ENCODE data around the gene SPINK2.
A peak's percentile ranks its signal among the peaks of the same experiment; 100 is the strongest.

The SPINK2 gene

GRCh38 chr4:56803471-56803870, 18.0 kb downstream of the SPINK2 start:
- Histone ChIP-seq H3K9ac (ENCODE audit: low read depth in 1 of 2, low read length in 2 of 2) (no peak overlapping the region), H3K4me1 (ENCODE audit: control insufficient read depth in 2 of 2, insufficient read depth in 2 of 2, low read length in 2 of 2) (peaks cover 0 to 5% of the 10 kb centered on the region in 2 donors)

GRCh38 chr4:56799824-56800756, 21.4 kb downstream of the SPINK2 start:
- Histone ChIP-seq H3K36me3 (ENCODE audit: control insufficient read depth in 2 of 2, insufficient read depth in 2 of 2, low read length in 2 of 2) (no peaks in the 10 kb centered on the region), H3K4me3 (ENCODE audit: low read length in 2 of 2) (peak overlapping the region; percentile 81 to 98), H3K9me3 (ENCODE audit: control insufficient read depth in 2 of 2, low read length in 2 of 2) (no peaks in the 10 kb centered on the region), H3K27me3 (ENCODE audit: control insufficient read depth in 2 of 2, insufficient read depth in 2 of 2, low read length in 2 of 2) (no peaks in the 10 kb centered on the region), H3K4me1 (ENCODE audit: control insufficient read depth in 2 of 2, insufficient read depth in 2 of 2, low read length in 2 of 2) (peaks cover 0 to 5% of the 10 kb centered on the region in 2 donors), H3K27ac (ENCODE audit: low read depth in 2 of 2, low read length in 2 of 2) (peak overlapping the region; percentile 35 to 56), H3K9ac (ENCODE audit: low read depth in 1 of 2, low read length in 2 of 2) (peak overlapping the region; percentile 71 to 90)

More at GRCh38 chr4:56803471-56803870, 18.0 kb downstream of the SPINK2 start:
- Histone ChIP-seq H3K27ac (ENCODE audit: low read depth in 2 of 2, low read length in 2 of 2) (no peak overlapping the region), H3K9me3 (ENCODE audit: control insufficient read depth in 2 of 2, low read length in 2 of 2) (no peaks in the 10 kb centered on the region), H3K36me3 (ENCODE audit: control insufficient read depth in 2 of 2, insufficient read depth in 2 of 2, low read length in 2 of 2) (no peaks in the 10 kb centered on the region), H3K27me3 (ENCODE audit: control insufficient read depth in 2 of 2, insufficient read depth in 2 of 2, low read length in 2 of 2) (no peaks in the 10 kb centered on the region), H3K4me3 (ENCODE audit: low read length in 2 of 2) (no peak overlapping the region)

- Histone ChIP-seq H3K4me3 (ENCODE audit: low read length in 2 of 2) (peak overlapping the region in 1 of 2 donors; percentile 98), H3K9me3 (ENCODE audit: control insufficient read depth in 2 of 2, low read length in 2 of 2) (no peaks in the 10 kb centered on the region), H3K4me1 (ENCODE audit: control insufficient read depth in 2 of 2, insufficient read depth in 2 of 2, low read length in 2 of 2) (peaks cover 0 to 5% of the 10 kb centered on the region in 2 donors), H3K36me3 (ENCODE audit: control insufficient read depth in 2 of 2, insufficient read depth in 2 of 2, low read length in 2 of 2) (no peaks in the 10 kb centered on the region), H3K27ac (ENCODE audit: low read depth in 2 of 2, low read length in 2 of 2) (peak overlapping the region in 1 of 2 donors; percentile 35), H3K27me3 (ENCODE audit: control insufficient read depth in 2 of 2, insufficient read depth in 2 of 2, low read length in 2 of 2) (no peaks in the 10 kb centered on the region), H3K9ac (ENCODE audit: low read depth in 1 of 2, low read length in 2 of 2) (peak overlapping the region; percentile 71 to 90)
Measured at GRCh38 chr4:56799161-56799759, 22.2 kb downstream of the SPINK2 start.

- no peak overlapping the region for H3K4me3 ChIP-seq (ENCODE audit: low read length in 2 of 2)
- H3K9ac ChIP-seq (ENCODE audit: low read depth in 1 of 2, low read length in 2 of 2) = no peak overlapping the region
- H3K4me1 ChIP-seq (ENCODE audit: control insufficient read depth in 2 of 2, insufficient read depth in 2 of 2, low read length in 2 of 2) = peaks cover 0 to 5% of the 10 kb centered on the region in 2 donors
- H3K27ac ChIP-seq (ENCODE audit: low read depth in 2 of 2, low read length in 2 of 2) = no peak overlapping the region
- no peaks in the 10 kb centered on the region for H3K27me3 ChIP-seq (ENCODE audit: control insufficient read depth in 2 of 2, insufficient read depth in 2 of 2, low read length in 2 of 2)
- H3K9me3 ChIP-seq (ENCODE audit: control insufficient read depth in 2 of 2, low read length in 2 of 2) = no peaks in the 10 kb centered on the region
- no peaks in the 10 kb centered on the region for H3K36me3 ChIP-seq (ENCODE audit: control insufficient read depth in 2 of 2, insufficient read depth in 2 of 2, low read length in 2 of 2)
Measured at GRCh38 chr4:56796211-56796610, 25.3 kb downstream of the SPINK2 start.

GRCh38 chr4:56791316-56791715, 30.2 kb downstream of the SPINK2 start:
- H3K4me1 ChIP-seq (ENCODE audit: control insufficient read depth in 2 of 2, insufficient read depth in 2 of 2, low read length in 2 of 2) = peaks cover 7 to 14% of the 10 kb centered on the region in 2 donors
- H3K27me3 ChIP-seq (ENCODE audit: control insufficient read depth in 2 of 2, insufficient read depth in 2 of 2, low read length in 2 of 2) = no peaks in the 10 kb centered on the region
- H3K9me3 ChIP-seq (ENCODE audit: control insufficient read depth in 2 of 2, low read length in 2 of 2) = no peaks in the 10 kb centered on the region
- H3K9ac ChIP-seq (ENCODE audit: low read depth in 1 of 2, low read length in 2 of 2) = no peak overlapping the region
- H3K27ac ChIP-seq (ENCODE audit: low read depth in 2 of 2, low read length in 2 of 2) = no peak overlapping the region
- no peaks in the 10 kb centered on the region for H3K36me3 ChIP-seq (ENCODE audit: control insufficient read depth in 2 of 2, insufficient read depth in 2 of 2, low read length in 2 of 2)
- H3K4me3 ChIP-seq (ENCODE audit: low read length in 2 of 2) = no peak overlapping the region

- no peak overlapping the region for H3K4me3 ChIP-seq (ENCODE audit: low read length in 2 of 2)
- H3K9me3 ChIP-seq (ENCODE audit: control insufficient read depth in 2 of 2, low read length in 2 of 2) = no peaks in the 10 kb centered on the region
- no peaks in the 10 kb centered on the region for H3K36me3 ChIP-seq (ENCODE audit: control insufficient read depth in 2 of 2, insufficient read depth in 2 of 2, low read length in 2 of 2)
- H3K27me3 ChIP-seq (ENCODE audit: control insufficient read depth in 2 of 2, insufficient read depth in 2 of 2, low read length in 2 of 2) = no peaks in the 10 kb centered on the region
- H3K9ac ChIP-seq (ENCODE audit: low read depth in 1 of 2, low read length in 2 of 2) = no peak overlapping the region
- H3K4me1 ChIP-seq (ENCODE audit: control insufficient read depth in 2 of 2, insufficient read depth in 2 of 2, low read length in 2 of 2) = peaks cover 7 to 14% of the 10 kb centered on the region in 2 donors
- H3K27ac ChIP-seq (ENCODE audit: low read depth in 2 of 2, low read length in 2 of 2) = no peak overlapping the region
Measured at GRCh38 chr4:56790691-56791091, 30.8 kb downstream of the SPINK2 start.

- H3K9ac ChIP-seq (ENCODE audit: low read depth in 1 of 2, low read length in 2 of 2) = no peak overlapping the region
- peak overlapping the region in 1 of 2 donors; percentile 70 for H3K27ac ChIP-seq (ENCODE audit: low read depth in 2 of 2, low read length in 2 of 2)
- no peaks in the 10 kb centered on the region for H3K36me3 ChIP-seq (ENCODE audit: control insufficient read depth in 2 of 2, insufficient read depth in 2 of 2, low read length in 2 of 2)
Measured at GRCh38 chr4:56788081-56788480, 33.4 kb downstream of the SPINK2 start.

GRCh38 chr4:56787380-56787779, 34.1 kb downstream of the SPINK2 start:
- Histone ChIP-seq H3K9ac (ENCODE audit: low read depth in 1 of 2, low read length in 2 of 2) (peak overlapping the region in 1 of 2 donors; percentile 8), H3K36me3 (ENCODE audit: control insufficient read depth in 2 of 2, insufficient read depth in 2 of 2, low read length in 2 of 2) (no peaks in the 10 kb centered on the region), H3K27me3 (ENCODE audit: control insufficient read depth in 2 of 2, insufficient read depth in 2 of 2, low read length in 2 of 2) (no peaks in the 10 kb centered on the region), H3K4me1 (ENCODE audit: control insufficient read depth in 2 of 2, insufficient read depth in 2 of 2, low read length in 2 of 2) (peaks cover 7 to 14% of the 10 kb centered on the region in 2 donors), H3K27ac (ENCODE audit: low read depth in 2 of 2, low read length in 2 of 2) (peak overlapping the region; percentile 56 to 70), H3K9me3 (ENCODE audit: control insufficient read depth in 2 of 2, low read length in 2 of 2) (no peaks in the 10 kb centered on the region), H3K4me3 (ENCODE audit: low read length in 2 of 2) (no peak overlapping the region)

More at GRCh38 chr4:56788081-56788480, 33.4 kb downstream of the SPINK2 start:
- H3K4me3 ChIP-seq (ENCODE audit: low read length in 2 of 2) = no peak overlapping the region
- H3K9me3 ChIP-seq (ENCODE audit: control insufficient read depth in 2 of 2, low read length in 2 of 2) = no peaks in the 10 kb centered on the region
- peaks cover 7 to 14% of the 10 kb centered on the region in 2 donors for H3K4me1 ChIP-seq (ENCODE audit: control insufficient read depth in 2 of 2, insufficient read depth in 2 of 2, low read length in 2 of 2)
- H3K27me3 ChIP-seq (ENCODE audit: control insufficient read depth in 2 of 2, insufficient read depth in 2 of 2, low read length in 2 of 2) = no peaks in the 10 kb centered on the region

GRCh38 chr4:56786955-56787354, 34.5 kb downstream of the SPINK2 start:
- H3K9ac ChIP-seq (ENCODE audit: low read depth in 1 of 2, low read length in 2 of 2) = no peak overlapping the region
- peak overlapping the region; percentile 56 to 70 for H3K27ac ChIP-seq (ENCODE audit: low read depth in 2 of 2, low read length in 2 of 2)
- no peaks in the 10 kb centered on the region for H3K9me3 ChIP-seq (ENCODE audit: control insufficient read depth in 2 of 2, low read length in 2 of 2)
- H3K27me3 ChIP-seq (ENCODE audit: control insufficient read depth in 2 of 2, insufficient read depth in 2 of 2, low read length in 2 of 2) = no peaks in the 10 kb centered on the region
- peaks cover 7 to 14% of the 10 kb centered on the region in 2 donors for H3K4me1 ChIP-seq (ENCODE audit: control insufficient read depth in 2 of 2, insufficient read depth in 2 of 2, low read length in 2 of 2)
- H3K36me3 ChIP-seq (ENCODE audit: control insufficient read depth in 2 of 2, insufficient read depth in 2 of 2, low read length in 2 of 2) = no peaks in the 10 kb centered on the region
- H3K4me3 ChIP-seq (ENCODE audit: low read length in 2 of 2) = no peak overlapping the region

GRCh38 chr4:56783986-56784385, 37.5 kb downstream of the SPINK2 start:
- H3K9me3 ChIP-seq (ENCODE audit: control insufficient read depth in 2 of 2, low read length in 2 of 2) = no peaks in the 10 kb centered on the region
- H3K4me3 ChIP-seq (ENCODE audit: low read length in 2 of 2) = no peak overlapping the region
- H3K36me3 ChIP-seq (ENCODE audit: control insufficient read depth in 2 of 2, insufficient read depth in 2 of 2, low read length in 2 of 2) = no peaks in the 10 kb centered on the region
- H3K27ac ChIP-seq (ENCODE audit: low read depth in 2 of 2, low read length in 2 of 2) = no peak overlapping the region
- H3K4me1 ChIP-seq (ENCODE audit: control insufficient read depth in 2 of 2, insufficient read depth in 2 of 2, low read length in 2 of 2) = peaks cover 7 to 14% of the 10 kb centered on the region in 2 donors
- no peaks in the 10 kb centered on the region for H3K27me3 ChIP-seq (ENCODE audit: control insufficient read depth in 2 of 2, insufficient read depth in 2 of 2, low read length in 2 of 2)
- H3K9ac ChIP-seq (ENCODE audit: low read depth in 1 of 2, low read length in 2 of 2) = no peak overlapping the region
